NB4 (cell line): ENCODE data around the gene ITGA8.
A peak's percentile ranks its signal among the peaks of the same experiment; 100 is the strongest.
"Not testable (repeated sequence)": the region's sequence is repeated elsewhere in the genome, so short reads cannot be mapped to it uniquely, and the experiment has no call there.

Source experiments
- DNase-seq: peaks from one replicate; pipeline ENCODE4 v3.0.0; 2010; ENCODE audit warnings: low read depth
- H3K4me3 ChIP-seq: one replicate; pipeline ENCODE4 v1.5.1; 2011; ENCODE audit warnings: mild to moderate bottlenecking, low read depth, low read length, moderate library complexity
- MYC ChIP-seq: IDR thresholded peaks from 2 replicates; pipeline ENCODE4 v1.6.1; 2011; ENCODE audit warnings: low read depth, low read length
- POLR2A ChIP-seq: IDR thresholded peaks from 2 replicates; pipeline ENCODE4 v1.6.1; 2011; ENCODE audit warnings: mild to moderate bottlenecking; ENCODE audit not compliant: insufficient read length; ENCODE audit errors: extremely low read depth
- TF ChIP-seq, protein P1 (sequence below): IDR thresholded peaks from 2 replicates; pipeline ENCODE4 v1.6.1; 2011; ENCODE audit warnings: low read depth, low read length
- TF ChIP-seq, protein P2 (sequence below): IDR thresholded peaks from one replicate; pipeline ENCODE4 v1.5.1; 2012; ENCODE audit warnings: low read depth, low read length

The ITGA8 gene

GRCh38 chr10:15588635-15589508 lies 130.8 kb downstream of the ITGA8 start:
- no peak overlapping the region for H3K4me3 ChIP-seq
- TF ChIP-seq MYC (no peak), POLR2A (no peak)
- TF ChIP-seq, protein P1, sequence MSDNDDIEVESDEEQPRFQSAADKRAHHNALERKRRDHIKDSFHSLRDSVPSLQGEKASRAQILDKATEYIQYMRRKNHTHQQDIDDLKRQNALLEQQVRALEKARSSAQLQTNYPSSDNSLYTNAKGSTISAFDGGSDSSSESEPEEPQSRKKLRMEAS, result no peak
- TF ChIP-seq, protein P2, sequence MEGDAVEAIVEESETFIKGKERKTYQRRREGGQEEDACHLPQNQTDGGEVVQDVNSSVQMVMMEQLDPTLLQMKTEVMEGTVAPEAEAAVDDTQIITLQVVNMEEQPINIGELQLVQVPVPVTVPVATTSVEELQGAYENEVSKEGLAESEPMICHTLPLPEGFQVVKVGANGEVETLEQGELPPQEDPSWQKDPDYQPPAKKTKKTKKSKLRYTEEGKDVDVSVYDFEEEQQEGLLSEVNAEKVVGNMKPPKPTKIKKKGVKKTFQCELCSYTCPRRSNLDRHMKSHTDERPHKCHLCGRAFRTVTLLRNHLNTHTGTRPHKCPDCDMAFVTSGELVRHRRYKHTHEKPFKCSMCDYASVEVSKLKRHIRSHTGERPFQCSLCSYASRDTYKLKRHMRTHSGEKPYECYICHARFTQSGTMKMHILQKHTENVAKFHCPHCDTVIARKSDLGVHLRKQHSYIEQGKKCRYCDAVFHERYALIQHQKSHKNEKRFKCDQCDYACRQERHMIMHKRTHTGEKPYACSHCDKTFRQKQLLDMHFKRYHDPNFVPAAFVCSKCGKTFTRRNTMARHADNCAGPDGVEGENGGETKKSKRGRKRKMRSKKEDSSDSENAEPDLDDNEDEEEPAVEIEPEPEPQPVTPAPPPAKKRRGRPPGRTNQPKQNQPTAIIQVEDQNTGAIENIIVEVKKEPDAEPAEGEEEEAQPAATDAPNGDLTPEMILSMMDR, result no peak
- no peak for DNase-seq

DNA sequence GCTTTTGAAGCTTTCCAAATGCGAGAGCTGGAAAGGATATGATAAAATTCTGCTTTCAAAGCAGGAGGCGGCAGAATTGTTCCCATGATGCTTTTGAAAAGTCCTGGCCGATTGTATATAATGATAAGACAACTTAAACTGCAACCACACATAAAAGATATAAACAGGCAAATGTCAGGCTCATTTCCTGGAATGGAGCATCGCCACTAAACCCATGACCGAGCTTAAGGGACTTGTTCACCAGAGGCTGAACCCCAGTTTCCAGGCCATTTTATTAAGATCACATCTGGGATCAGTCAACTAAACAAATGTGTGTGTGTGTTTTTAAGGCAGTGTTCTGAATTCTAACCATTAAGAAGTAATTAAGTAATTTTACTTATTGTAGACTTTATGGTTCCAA lies 131.6 kb downstream of the ITGA8 start:
- TF ChIP-seq, protein P1, result no peak
- no peak for TF ChIP-seq MYC
- TF ChIP-seq POLR2A, result no peak
- TF ChIP-seq, protein P2, result no peak
- no peak overlapping the region for H3K4me3 ChIP-seq

DNA sequence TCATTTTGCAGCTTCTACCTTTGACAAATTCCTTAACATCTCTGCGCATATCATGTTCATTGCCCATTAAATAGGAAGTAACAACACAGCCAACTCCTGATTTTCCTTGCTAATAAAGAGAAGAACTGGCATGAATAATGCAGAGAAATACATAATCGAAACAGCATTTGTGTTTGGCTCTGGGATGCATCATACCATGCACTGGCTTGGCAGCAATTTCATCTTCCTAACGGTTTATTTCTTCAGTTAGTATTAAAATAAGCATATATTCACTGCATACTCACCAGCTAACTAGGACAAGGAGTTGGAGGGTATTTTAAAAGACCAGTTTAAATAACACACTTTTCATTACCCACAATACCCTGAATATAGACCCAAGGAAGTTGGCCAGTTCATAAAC lies 132.5 kb downstream of the ITGA8 start:
- DNase-seq, result no peak
- TF ChIP-seq MYC (no peak), POLR2A (no peak)
- TF ChIP-seq, protein P1, result no peak
- TF ChIP-seq, protein P2, result no peak
- no peak overlapping the region for H3K4me3 ChIP-seq

More for the DNA sequence above, 131.6 kb downstream of the ITGA8 start:
- no peak for DNase-seq

DNA sequence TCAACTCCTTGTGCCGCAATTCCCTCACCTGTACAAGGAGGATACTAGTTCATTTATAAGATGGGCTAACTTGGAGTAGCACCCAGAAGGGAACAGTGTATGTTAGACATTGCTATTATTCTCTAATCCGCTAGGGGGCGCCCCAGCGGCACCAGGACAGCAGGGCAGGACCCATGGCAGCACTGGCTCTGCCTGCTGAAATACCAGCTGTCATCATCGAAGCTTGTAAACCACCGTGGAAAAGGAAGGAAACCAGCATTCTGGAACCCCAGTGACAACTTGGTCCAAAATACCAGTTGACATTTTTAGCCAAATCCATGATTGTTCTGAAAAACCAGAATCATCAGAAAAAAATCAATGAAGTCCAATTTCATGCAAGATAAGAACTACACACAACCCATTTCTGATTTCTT lies 134.4 kb downstream of the ITGA8 start:
- H3K4me3 ChIP-seq, result no peak overlapping the region
- peak; percentile 55 for DNase-seq
- no peak for TF ChIP-seq POLR2A
- TF ChIP-seq, protein P2, result peak; percentile 53

- not testable (repeated sequence) for DNase-seq, H3K4me3 ChIP-seq
Observed at GRCh38 chr10:15582972-15583371, 136.8 kb downstream of the ITGA8 start.

DNA sequence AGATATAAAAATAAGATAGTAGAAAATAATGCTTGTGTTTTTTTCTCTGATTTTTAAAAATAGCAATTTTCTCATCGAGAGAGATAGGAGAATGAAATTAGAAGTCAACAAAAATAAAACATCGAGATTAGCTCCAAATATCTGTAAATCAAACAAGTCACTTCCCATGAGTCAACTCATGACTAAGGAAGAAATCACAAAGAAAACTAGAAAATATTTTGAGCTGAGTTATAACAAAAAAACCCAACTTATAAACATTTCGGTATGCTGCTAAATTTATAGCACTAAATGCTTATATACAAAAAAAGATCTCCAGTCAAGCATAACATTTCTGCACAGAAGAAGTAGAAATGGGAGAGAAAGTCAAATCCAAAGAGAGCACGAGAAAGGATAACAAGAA lies 140.1 kb downstream of the ITGA8 start:
- no peak overlapping the region for H3K4me3 ChIP-seq
- TF ChIP-seq POLR2A, result no peak
- TF ChIP-seq MYC, result no peak
- TF ChIP-seq, protein P1, result no peak
- TF ChIP-seq, protein P2, result no peak
- DNase-seq, result no peak
